IMR-90 (cell line): Measurements from ENCODE around the gene SLC26A2. TPM values are rescaled to one million over a fixed set of nuclear protein-coding genes. Genes with fewer than 3 reads are reported as not detected.

ENCODE experiments used
- BHLHE40 ChIP-seq: fragments of 150-350 bp; IDR thresholded peaks from 2 replicates; pipeline ENCODE4 v1.6.1; 2016; ENCODE audit warnings: mild to moderate bottlenecking, low read depth, low read length
- CEBPB ChIP-seq: IDR thresholded peaks from 2 replicates; pipeline ENCODE4 v1.6.1; 2012; ENCODE audit warnings: low read depth, low read length, improper control_type of control experiment
- ELK1 ChIP-seq: fragments of 150-350 bp; IDR thresholded peaks from 2 replicates; pipeline ENCODE4 v1.6.1; 2016; ENCODE audit warnings: low read depth, mild to moderate bottlenecking, low read length, moderate library complexity, borderline replicate concordance
- NFE2L2 ChIP-seq: fragments of 150-350 bp; IDR thresholded peaks from 2 replicates; pipeline ENCODE4 v1.6.1; 2016; ENCODE audit warnings: low read depth, mild to moderate bottlenecking, low read length
- POLR2A ChIP-seq: IDR thresholded peaks from 2 replicates; pipeline ENCODE4 v1.6.1; 2012; ENCODE audit warnings: mild to moderate bottlenecking, low read depth, low read length
- polyA plus RNA-seq, 3 experiments: library from polyadenylated mRNA; depleted of rRNA; stranded (reverse); fragments of >200 nt; gene quantifications; 2 replicates each; pipeline ENCODE4 v1.2.3, GENCODE V29; 2012; ENCODE audit warnings: low replicate concordance in 1 of 3
- total RNA-seq: library from RNA; depleted of rRNA; stranded (reverse); fragments of >200 nt; gene quantifications from 2 replicates; pipeline ENCODE4 v1.2.3, GENCODE V29; 2012

Gene SLC26A2
- total and polyA plus RNA-seq, 2 of the 4 experiments (the other 2 are of a cell fraction) = 2.2 to 9.9 TPM

GRCh38 chr5:149960272-149961185 lies at the start of gene SLC26A2 (continued):
- TF ChIP-seq ELK1 = no peak
- peak; percentile 89 for TF ChIP-seq POLR2A
- peak; percentile 7; the same call in 1 of the 2 replicates for TF ChIP-seq BHLHE40
- no peak for TF ChIP-seq NFE2L2
- TF ChIP-seq CEBPB = no peak
